Stimulated activated CD4-positive, alpha-beta T cell treated with anti-CD3 and anti-CD28 coated beads, Interleukin-12 subunit alpha, Interleukin-12 subunit beta, amount 100 ng/mL, for 4 hours (primary cell): ENCODE measurements around the gene BRD1.
A peak's percentile ranks its signal among the peaks of the same experiment; 100 is the strongest.

Experiments
- DNase-seq: peaks from one replicate; pipeline ENCODE4 v3.0.0-alpha.2; 2020

Gene BRD1

DNA sequence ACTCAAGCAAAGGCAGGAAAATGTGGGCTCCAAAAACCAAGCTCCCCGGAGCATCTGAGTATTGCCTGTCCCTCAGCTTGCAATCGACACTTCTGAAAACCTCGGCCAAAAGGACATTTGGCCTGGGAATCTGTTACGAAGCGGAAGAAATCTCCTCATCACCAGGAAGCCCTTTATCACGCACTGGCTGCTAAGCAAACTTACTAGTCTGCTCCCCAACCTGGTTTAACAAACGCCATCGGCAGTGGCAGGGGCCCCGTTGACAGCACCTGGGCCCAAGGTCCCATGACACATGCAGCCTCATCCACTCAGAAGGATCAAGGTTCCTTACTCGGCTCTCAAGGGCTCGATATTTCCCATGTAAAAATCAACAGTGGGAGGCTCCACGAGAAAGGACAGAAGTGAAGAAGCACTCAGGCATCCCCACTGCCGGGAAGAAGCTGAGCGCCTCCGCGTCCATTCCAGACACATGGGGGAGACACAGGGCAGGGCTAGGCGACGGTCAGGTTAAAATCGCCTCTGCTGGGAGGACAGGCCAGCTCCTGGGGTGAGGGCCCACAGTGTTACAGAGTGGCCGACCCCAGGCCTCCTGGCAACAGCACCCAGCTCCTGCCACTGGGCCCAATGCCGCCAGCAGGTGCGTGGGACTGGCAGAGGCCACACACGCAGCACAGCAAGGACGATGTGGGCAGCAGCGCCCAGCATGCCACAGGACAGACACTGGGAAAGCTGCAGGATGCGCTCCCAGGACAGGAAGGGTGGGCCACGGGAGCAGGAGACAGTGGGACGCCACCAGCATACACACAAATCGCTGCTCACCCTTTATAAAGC, 27.1 kb downstream of the BRD1 start:
- no peak for DNase-seq

DNA sequence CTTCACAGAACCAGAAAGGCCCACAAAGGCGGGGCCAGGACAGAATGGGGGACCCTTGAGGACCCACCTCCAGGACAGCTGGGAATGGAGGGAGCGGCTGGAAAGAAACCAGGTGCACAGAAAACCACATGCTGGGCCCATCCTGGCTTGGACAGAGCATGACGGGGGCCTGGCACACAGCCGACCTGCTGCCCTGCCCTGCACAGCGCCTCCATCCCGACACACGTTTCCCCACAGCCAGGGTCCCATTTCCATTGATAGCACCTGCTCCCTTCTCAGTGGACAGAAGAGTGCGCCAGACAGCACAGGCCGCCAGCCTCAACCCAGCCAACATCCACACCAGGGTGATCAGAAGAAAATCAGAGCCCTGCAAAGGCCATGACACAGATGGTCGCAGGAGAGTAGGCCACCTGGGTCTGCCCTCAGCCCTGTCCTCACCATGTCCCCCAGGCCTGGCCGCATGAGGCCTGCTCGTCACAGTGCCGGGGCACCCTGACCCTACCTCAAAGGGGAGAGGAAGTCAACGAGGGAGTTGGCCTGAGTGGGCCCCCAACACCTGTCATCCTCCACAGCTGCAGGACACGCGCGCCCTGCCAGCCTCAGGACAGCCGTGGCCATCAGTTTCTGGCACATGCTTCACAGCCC, 28.1 kb downstream of the BRD1 start:
- no peak for DNase-seq

DNA sequence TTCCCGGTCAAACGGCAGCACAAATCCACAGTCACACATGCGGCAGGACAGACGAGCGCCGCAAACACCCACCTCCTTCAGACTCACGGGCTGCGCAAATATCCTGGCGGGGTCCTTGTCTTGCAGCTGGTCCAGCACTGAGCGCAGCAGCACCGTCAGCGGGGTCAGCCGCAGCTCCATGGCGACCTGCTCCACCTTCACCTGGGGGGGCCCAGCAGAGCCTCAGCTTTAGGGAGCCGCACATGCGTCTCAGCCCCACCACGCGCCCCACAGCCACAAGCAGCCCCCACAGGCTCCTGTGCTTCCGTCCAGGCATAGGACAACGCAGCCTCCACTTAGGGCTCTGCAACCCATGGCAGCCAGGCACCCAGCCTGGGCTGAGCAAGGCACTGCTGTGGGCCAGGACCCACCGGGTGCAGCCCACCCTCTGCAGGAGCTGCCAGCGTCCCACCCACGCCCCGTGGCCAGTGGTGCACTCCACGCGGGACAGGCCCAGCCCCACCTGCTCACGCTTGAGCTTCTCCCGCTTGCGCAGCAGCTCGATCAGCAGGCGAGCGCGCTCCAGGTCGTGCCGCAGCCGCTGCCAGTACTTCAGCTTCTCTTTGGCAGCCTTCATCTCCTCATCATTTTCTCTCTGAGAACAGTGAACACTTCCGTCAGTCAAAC, 29.1 kb downstream of the BRD1 start:
- no peak for DNase-seq

DNA sequence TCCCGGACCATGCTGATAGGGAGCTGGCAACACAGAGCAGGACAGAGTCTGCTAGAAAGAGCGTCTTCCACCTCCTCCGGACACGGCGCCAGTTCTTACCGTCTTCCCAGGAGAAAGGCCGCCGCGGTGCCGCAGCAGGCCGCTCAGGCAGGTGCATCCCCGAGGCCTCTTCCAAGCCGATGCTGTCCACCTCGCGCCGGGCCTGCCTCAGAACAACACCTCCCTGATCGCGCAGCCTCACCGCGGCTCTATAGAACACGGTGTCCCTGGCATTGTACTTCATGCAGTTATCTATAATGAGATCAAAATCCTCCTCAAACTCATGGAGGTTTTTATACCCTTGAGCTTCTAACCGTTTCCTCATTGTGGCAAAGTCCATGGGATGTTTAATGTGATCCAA, 30.0 kb downstream of the BRD1 start:
- DNase-seq, result no peak

DNA sequence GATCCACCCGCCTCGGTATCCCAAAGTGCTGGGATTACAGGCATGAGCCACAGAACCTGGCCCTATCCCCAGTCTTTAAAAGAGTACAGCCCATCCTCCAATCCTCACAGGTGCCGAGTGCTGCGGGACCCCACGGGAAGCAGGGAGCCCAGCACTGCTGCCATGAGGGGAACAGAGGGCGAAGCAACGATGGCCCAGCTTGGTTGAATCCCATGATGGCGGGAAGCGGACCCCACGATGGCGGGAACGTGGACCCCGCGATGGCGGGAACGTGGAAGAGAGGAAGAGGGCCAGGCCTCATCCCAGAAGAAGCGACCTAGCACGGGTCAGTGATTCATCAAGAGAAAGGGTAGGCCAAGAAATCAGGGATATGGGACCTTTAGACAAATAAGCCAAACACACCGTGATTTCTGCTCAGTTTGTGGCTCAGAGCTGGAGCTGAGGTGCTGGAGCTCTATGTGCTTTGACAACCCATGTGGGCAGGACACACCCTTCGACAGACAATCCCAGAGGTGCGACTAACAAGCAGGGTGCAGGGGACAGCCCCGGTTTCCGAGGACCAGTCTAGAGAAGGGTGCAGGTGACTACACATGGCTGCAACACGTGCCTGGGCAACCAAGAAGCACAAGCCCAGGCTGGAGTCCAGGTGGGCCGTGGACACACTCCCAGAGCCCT, 30.9 kb downstream of the BRD1 start:
- DNase-seq, result no peak

DNA sequence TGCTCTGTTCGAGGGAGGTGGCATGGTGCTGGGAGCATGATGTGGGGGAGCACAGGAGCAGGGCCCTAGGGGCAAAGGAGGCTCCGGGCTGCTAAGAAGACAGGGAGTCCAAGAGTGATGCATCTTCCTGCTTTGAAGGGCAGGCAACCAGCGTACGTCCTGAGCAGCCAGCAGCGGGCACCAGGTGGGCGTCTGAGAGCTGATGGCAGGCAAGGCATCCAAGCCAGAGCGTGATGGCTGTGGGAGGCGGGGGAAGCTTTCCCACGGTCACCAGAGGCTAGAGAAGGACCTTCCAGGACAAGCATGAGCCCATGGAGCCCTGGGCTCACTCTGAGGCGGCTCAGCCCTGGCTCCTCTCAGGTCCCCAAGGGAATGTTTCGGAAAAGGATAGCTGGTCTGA, 32.2 kb downstream of the BRD1 start:
- no peak for DNase-seq

DNA sequence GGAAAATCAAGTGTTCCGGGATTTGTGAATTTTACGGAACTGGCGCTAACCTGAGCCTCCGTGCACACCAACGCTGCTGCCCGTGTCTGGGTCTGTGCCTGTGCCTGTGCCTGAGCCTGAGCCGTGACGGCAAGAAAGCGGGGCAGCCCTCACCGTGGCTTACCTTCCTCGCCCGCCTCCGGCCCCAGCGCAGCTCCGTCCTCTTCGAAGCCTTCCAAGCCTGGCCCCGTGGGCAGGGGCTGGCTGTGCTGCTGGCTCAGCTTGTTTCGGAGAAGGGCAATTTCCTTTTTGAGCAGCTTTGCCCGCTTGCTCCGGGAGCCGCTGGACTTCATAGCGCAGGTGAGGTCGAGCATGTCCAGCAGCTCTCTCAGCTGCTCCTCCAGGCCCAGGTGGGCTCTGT, 33.8 kb downstream of the BRD1 start:
- DNase-seq, result no peak

DNA sequence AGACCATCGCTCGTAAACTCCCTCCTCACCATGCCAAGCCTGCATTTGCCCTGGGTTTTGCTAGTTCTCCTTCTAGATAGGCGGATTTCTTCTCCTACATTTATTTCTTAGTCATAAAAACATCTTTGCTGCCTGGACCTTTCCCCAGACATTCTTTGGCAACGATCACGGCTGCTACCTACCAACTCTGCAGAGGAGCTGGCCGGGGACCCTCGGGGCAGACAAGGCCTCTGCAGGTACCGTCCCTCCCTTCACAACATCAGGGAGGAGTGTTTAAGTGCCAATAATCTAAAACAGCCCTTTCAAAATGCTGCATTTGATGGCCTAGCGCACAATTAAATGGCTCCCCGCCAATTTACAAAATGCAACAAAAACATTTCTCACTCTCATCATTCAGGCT, 34.4 kb downstream of the BRD1 start:
- no peak for DNase-seq

DNA sequence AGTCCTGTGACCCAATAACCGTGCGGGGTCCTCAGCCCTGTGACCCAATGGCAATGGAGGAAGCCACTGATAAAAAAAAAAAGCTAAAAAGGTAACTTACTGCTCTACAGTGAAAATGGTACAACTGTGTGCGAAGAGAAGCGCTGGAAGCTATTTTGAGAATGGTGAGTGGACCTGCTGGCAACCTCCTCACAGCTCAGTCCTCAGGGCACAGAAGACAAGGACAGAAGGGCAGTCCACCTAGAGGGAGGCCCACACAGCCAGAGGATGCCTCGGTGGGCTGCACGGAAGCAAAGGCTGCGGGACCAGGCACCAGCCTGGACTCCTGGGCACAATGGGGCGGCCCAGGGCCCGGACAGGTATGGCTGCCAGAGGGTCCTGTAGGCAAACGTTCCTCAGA, 35.6 kb downstream of the BRD1 start:
- no peak for DNase-seq

DNA sequence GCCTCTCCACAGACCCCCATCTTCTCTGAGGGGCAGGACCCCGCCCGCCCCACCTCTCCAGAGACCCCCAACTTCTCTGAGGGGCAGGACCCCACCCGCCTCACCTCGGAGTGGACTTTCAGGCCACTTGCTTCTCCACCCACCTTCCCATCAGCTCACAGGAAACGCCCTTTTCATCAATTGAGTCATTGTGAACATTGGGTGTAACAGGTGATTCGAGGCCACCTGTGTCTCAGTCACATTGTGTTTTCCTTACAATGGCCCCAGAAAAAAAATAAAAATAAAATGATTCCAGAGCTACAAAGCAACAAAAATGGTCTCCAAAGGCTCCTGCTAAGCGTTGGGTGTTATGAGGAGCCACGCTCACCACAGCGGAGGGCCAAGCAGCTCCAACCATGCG, 36.0 kb downstream of the BRD1 start:
- no peak for DNase-seq

DNA sequence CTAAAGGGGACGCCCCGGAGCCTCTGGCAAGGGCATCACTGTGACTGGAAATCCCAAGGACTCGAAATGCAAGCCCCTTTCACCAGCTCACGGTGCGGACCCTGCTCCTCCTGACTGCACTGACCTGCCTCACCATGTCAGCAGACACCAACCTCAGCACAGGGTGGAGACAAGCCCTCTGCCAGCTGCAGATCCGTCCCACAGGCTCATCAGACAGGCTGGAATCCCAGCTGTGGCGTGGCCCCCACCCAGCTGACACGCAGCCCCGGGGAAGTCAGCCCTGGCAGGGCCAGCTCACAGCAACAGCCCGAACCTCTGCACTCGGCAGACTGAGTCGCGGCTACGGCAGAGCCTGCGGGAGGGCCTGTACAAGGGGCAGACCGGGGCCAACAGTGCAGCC, 36.8 kb downstream of the BRD1 start:
- DNase-seq, result no peak

DNA sequence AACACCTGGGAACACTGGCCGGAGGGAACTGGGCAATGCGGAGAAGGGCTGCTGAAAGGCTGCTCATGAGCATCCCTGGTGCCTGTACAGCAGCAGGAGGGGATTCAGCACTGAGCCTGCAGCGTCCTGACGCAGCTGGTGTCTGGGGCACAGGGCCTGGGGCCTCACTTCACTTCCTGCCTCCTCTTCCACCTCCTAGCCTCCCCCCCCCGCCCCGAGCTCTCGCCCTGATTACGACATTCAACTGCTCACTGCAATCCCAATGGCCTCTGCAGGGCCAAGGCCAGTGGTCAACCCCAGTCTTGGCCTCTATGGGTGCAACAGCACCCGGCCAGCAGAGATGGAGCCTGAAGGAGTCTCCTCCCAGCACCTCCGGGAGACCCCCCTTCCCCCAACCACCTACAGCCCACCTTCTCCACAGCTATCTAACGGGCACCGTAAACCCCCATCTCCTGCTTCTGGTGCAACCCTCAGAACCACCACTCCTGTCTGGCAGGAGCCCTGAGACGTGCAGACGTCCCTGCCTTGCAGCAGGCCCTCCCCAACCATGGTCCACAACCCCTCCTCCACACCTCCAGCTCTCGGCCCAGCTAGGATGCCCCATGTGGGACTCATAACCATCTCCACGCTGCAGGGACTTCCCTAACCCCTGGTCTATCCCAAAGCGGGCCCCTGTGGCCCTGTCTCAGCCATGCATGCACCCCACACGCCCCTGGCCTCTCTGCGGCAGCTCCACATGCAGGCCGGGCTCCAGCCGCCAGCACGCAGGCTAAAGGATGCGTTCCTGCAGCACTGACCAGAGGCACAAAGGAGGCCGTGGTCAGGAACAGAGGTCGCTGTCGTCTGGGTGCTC, 38.2 kb downstream of the BRD1 start:
- DNase-seq, result peak; percentile 27

DNA sequence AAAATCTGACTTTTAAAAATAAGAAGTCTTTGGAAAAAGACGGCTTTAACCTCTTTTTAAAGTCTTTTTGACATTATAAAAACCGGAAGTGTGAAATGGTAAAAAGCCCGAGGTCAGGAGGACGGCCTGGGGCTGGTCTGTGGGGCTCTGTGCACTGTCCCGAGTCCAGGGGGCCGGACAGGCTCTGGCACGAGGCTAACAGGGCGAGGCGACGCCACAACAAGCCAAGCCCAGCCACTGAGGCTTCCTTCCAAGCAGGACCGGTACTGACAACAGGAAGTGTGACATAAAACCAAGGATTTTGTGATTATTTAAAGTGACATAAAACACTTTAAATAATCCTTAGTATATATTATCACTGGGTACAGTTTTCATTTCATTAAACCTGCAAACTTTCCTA, 39.2 kb downstream of the BRD1 start:
- no peak for DNase-seq

DNA sequence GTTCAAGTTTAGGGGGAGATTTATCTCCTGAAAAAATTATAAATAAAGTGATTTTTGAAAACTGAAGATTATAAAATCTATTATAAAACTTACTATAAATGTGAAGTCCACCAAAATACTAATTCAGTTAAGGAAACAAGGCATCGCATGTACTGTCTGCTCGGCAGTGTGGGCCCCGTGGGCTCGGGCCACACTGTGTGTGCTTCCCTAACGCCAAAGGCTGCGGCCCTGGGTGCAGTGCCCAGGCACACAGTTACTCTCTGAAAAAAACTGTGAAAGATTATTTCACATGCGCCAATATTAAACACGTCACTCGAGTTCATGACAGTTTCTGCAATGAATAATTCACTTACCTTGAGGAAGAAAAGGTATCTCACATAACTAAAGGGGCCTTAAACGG, 39.8 kb downstream of the BRD1 start:
- DNase-seq, result no peak

DNA sequence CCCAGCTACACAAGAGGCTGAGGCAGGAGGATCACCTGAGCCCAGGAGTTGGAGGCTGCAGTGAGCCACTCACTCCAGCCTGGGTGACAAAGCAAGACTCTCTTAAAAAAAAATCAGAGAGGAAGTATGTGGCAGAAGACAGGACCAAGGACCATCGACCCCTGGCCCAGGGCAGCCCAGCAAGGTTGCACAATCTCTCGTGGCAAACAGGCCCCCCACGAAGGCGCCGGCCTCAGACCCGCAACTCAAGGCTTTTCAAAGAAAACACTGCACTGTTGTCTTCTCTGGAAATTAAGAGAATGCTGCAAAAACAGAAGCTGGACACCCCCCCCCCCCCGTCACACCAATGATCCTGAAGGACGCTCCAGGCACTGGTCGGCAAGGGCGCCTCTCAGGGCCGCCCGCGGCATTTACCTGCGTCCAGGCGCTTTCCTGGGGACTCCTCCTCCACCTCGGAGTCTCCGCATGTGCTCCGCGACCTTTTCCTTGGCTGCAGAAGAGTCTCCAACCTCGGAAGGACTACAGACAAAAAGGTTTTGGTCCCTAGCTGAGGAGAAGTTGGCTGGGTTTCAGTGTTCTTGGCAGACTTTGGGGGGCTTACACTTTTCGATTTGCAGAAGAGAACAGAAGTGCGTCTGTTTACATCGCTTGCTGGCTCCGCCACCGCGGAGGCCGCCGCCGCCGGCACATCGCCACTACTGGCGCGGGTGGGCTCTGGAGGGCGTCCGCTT, 40.5 kb downstream of the BRD1 start:
- DNase-seq, result no peak

DNA sequence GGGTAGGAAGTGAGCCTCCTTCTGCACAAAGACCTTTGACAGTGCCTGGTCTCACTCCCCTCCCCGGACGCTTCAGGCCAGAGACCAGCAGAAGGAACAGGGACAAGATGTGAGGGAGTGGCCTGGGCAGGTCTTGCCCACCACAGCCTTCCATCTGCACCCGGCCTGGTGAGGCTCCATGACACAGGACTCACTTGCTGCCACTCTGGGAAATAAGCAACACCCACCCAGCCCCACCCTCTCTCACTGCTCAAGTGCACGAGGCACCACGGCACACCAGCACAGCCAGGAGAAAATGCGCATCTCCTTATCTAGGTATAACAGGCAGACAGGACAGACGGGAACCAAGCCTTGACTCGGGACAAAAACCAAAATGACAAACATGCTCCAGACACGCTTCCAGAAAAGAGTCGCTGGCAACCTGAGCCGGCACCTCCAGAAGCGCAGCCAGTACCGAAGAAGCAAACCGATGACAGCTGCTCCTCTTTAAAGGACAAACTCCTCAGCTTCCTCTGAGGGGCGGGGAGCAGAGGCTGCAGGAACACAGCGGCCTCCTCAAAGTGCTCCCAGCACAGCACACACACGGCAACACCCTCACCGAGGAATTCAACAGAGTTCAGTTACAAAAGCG, 41.7 kb downstream of the BRD1 start:
- no peak for DNase-seq

DNA sequence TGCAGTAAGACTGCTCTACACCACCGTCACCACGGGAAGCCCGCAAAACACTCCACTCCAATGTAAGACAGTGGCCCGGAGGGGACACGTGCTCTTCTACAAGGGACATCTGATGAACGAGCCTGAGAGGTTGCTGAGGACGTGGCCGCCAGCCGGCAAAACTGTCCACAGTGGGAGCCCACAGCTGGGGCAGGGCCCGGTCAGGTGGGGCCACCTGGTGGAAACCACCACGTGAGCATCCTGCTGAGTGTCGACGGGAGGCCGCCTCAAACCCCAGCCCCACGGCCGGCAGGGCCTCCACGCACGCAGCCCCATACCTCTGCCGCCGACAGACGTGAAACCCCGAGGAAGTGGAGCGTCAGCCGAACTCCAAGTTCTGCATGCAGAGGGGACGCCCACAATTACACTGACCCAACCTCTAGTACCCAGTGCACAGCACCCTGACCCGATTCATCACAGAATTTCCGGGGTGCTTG, 42.6 kb downstream of the BRD1 start:
- DNase-seq, result no peak

DNA sequence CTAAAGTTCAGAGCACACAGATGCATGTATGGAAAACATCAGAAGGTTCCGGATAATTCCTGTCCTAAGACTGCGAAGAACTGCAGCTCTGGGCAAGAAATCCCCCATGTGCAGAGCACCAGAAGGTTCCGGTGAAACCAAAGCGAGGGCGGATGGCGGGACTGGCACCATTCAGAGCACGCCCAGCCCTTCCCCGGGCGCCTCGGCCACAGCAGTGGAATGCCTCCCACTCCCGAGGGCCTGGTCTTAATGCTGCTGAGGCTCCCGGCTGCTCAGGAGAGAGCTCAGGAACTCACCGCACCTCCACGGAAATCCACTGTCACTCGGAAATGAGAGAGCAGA, 43.1 kb downstream of the BRD1 start:
- no peak for DNase-seq

DNA sequence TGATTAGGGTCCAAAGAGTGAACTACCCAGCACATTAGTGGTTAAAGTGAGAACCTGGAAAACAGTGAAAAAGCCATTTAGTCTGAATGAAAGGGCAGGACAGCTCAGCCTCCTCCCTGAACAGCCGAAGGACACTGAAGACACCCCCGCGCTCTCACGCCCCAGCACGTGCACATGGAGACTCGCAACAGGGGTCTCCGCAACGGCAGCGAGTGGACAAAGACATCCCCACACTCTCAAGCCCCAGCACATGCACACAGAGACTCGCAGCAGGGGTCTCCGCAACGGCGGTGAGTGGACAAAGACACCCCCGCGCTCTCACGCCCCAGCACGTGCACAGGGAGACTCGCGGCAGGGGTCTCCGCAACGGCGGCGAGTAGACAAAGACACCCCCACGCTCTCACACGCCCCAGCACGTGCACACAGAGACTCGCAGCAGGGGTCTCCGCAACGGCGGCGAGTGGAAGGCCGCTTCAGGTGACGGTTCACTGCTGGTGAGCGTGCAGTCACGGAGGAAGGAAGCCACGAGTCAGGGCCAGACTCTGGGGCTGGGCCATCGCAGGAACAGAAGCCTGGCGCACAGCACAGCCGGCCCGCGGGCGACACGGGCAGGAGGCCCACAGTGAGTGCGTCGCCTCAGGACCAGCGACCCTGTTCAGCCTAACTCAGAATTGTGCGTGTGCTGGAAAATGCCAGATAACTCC, 43.6 kb downstream of the BRD1 start:
- DNase-seq, result no peak

DNA sequence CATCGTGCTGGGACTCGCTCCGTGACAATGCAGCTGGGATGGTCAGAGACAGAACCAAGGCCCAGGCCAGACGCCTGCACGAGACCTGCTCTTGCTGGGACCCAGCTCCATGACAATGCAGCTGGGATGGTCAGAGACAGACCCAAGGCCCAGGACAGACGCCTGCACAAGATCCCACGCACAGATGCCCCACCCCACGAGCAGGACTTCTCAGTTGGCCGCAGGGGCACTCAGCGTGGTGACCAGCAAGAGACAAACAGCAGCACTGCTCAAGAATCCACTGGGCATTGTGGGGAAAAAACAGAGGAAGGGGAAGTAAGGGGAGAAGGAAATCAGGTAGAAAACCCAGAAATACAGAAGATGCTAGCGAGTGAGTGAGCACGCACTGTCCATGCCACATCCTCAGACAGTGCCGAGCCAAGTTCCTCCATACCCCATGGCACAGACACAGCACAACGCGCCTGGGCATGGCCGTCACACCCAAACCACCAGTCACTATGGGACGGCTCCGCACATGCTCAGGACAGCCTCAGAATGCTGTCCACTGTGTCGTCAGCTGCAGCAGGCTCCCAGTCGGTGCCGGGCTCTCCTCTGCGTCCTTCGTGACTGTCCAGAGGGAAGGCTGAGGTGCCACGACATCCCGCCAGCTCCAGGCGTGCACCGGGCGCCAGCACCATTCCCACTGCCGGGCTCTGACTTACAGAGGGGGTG, 44.5 kb downstream of the BRD1 start:
- no peak for DNase-seq
